H9 (cell line): ENCODE data around the gene CFL1. TPM values are rescaled to one million over a fixed set of nuclear protein-coding genes. Genes with fewer than 3 reads are reported as not detected.

Experiments
- DNase-seq: peaks from one replicate; pipeline ENCODE4 v3.0.0-alpha.2; 2017
- H2AFZ ChIP-seq: one replicate; pipeline ENCODE4 v1.6.1; 2013; ENCODE audit warnings: mild to moderate bottlenecking, low read length, control low read depth, moderate library complexity
- H2AK5ac ChIP-seq: 2 replicates; pipeline ENCODE4 v1.6.1; 2013; ENCODE audit warnings: low read length, control low read depth, mixed read lengths; ENCODE audit not compliant: insufficient read length
- H2BK120ac ChIP-seq: one replicate; pipeline ENCODE4 v1.6.1; 2013; ENCODE audit warnings: low read depth, mild to moderate bottlenecking, low read length, control low read depth, inconsistent platforms; ENCODE audit not compliant: poor library complexity, severe bottlenecking
- H2BK12ac ChIP-seq: 2 replicates; pipeline ENCODE4 v1.6.1; 2013; ENCODE audit warnings: low read length, control low read depth, mixed read lengths, low read depth; ENCODE audit not compliant: insufficient read length
- H2BK15ac ChIP-seq: 2 replicates; pipeline ENCODE4 v1.6.1; 2013; ENCODE audit warnings: low read depth, low read length, control low read depth
- H2BK20ac ChIP-seq: one replicate; pipeline ENCODE4 v1.6.1; 2013; ENCODE audit warnings: low read depth, mild to moderate bottlenecking, low read length, control low read depth, inconsistent platforms; ENCODE audit not compliant: poor library complexity, severe bottlenecking
- H2BK5ac ChIP-seq: 2 replicates; pipeline ENCODE4 v1.6.1; 2013; ENCODE audit warnings: low read length, control low read depth, mixed read lengths; ENCODE audit not compliant: insufficient read length
- H3K14ac ChIP-seq: 2 replicates; pipeline ENCODE4 v1.6.1; 2013; ENCODE audit warnings: low read length, control low read depth; ENCODE audit not compliant: insufficient read depth
- H3K18ac ChIP-seq: 2 replicates; pipeline ENCODE4 v1.6.1; 2013; ENCODE audit warnings: low read depth, mild to moderate bottlenecking, mixed read lengths, low read length, control low read depth; ENCODE audit not compliant: insufficient read length
- H3K23ac ChIP-seq: 2 replicates; pipeline ENCODE4 v1.6.1; 2013; ENCODE audit warnings: low read length, control low read depth, mixed read lengths, low read depth; ENCODE audit not compliant: insufficient read length
- H3K23me2 ChIP-seq: 2 replicates; pipeline ENCODE4 v1.6.1; 2013; ENCODE audit warnings: low read depth, mild to moderate bottlenecking, mixed read lengths, low read length, control low read depth; ENCODE audit not compliant: insufficient read length, poor library complexity, severe bottlenecking
- H3K27ac ChIP-seq: 2 replicates; pipeline ENCODE4 v1.5.1; 2013; ENCODE audit warnings: low read length, control low read depth, mixed read lengths, low read depth; ENCODE audit not compliant: insufficient read length
- H3K27me3 ChIP-seq: 2 replicates; pipeline ENCODE4 v1.6.1; 2013; ENCODE audit warnings: low read length, control low read depth, inconsistent platforms; ENCODE audit not compliant: insufficient read depth
- H3K4ac ChIP-seq: 2 replicates; pipeline ENCODE4 v1.6.1; 2013; ENCODE audit warnings: low read depth, mild to moderate bottlenecking, control low read depth, inconsistent platforms, low read length, moderate library complexity
- H3K4me1 ChIP-seq: 2 replicates; pipeline ENCODE4 v1.6.1; 2013; ENCODE audit warnings: low read length, control low read depth, inconsistent platforms; ENCODE audit not compliant: insufficient read depth
- H3K4me2 ChIP-seq: 2 replicates; pipeline ENCODE4 v1.6.1; 2013; ENCODE audit warnings: low read length, control low read depth, mixed read lengths; ENCODE audit not compliant: insufficient read length, insufficient read depth
- H3K56ac ChIP-seq: 2 replicates; pipeline ENCODE4 v1.6.1; 2013; ENCODE audit warnings: low read depth, mild to moderate bottlenecking, mixed read lengths, low read length, control low read depth; ENCODE audit not compliant: insufficient read length
- H3K79me1 ChIP-seq: 2 replicates; pipeline ENCODE4 v1.6.1; 2013; ENCODE audit warnings: low read depth, mild to moderate bottlenecking, moderate library complexity, low read length, control low read depth, inconsistent platforms; ENCODE audit not compliant: insufficient read depth, poor library complexity, severe bottlenecking
- H3K79me2 ChIP-seq: 2 replicates; pipeline ENCODE4 v1.6.1; 2013; ENCODE audit warnings: low read length, control low read depth, inconsistent platforms; ENCODE audit not compliant: insufficient read depth
- H3K9ac ChIP-seq: 2 replicates; pipeline ENCODE4 v1.6.1; 2013; ENCODE audit warnings: low read length, control low read depth, mixed read lengths; ENCODE audit not compliant: insufficient read length; ENCODE audit errors: extremely low read depth
- H3K9me3 ChIP-seq: one replicate; pipeline ENCODE4 v1.6.1; 2013; ENCODE audit warnings: low read depth, low read length, inconsistent platforms; ENCODE audit not compliant: control insufficient read depth
- H3T11ph ChIP-seq: one replicate; pipeline ENCODE4 v1.6.1; 2013; ENCODE audit warnings: mild to moderate bottlenecking, low read length, control low read depth, inconsistent platforms
- H4K20me1 ChIP-seq: one replicate; pipeline ENCODE4 v1.6.1; 2013; ENCODE audit not compliant: control insufficient read depth, insufficient read length, insufficient read depth
- H4K5ac ChIP-seq: 2 replicates; pipeline ENCODE4 v1.6.1; 2013; ENCODE audit warnings: low read depth, mild to moderate bottlenecking, mixed read lengths, low read length, control low read depth; ENCODE audit not compliant: insufficient read length
- H4K8ac ChIP-seq: replicated peaks from 2 replicates; pipeline ENCODE4 v1.6.1; 2013; ENCODE audit warnings: low read length, control low read depth, mixed read lengths, low read depth; ENCODE audit not compliant: insufficient read length
- H4K91ac ChIP-seq: 2 replicates; pipeline ENCODE4 v1.6.1; 2013; ENCODE audit warnings: low read depth, mild to moderate bottlenecking, moderate library complexity, mixed read lengths, low read length, control low read depth; ENCODE audit not compliant: insufficient read length
- H3K27ac Mint-ChIP-seq, 3 experiments: 2 replicates in 2 of 3; 3 replicates in 1 of 3; pipeline ENCODE4 v1.8.0; 2020 to 2021; ENCODE audit warnings: mixed read lengths in 3 of 3, mild to moderate bottlenecking in 1 of 3, moderate library complexity in 1 of 3
- H3K27me3 Mint-ChIP-seq: 2 replicates; pipeline ENCODE4 v1.8.0; 2021; ENCODE audit warnings: low read depth, mild to moderate bottlenecking, moderate library complexity, mixed read lengths
- H3K36me3 Mint-ChIP-seq, 3 experiments: 2 replicates in 2 of 3; 3 replicates in 1 of 3; pipeline ENCODE4 v1.8.0; 2020 to 2021; ENCODE audit warnings: low read depth in 3 of 3, mixed read lengths in 3 of 3; ENCODE audit not compliant: insufficient read depth in 1 of 3
- H3K4me1 Mint-ChIP-seq, 2 experiments: 2 replicates each; pipeline ENCODE4 v1.8.0; 2020; ENCODE audit warnings: mixed read lengths in 2 of 2
- H3K4me3 Mint-ChIP-seq, 2 experiments: 2 replicates in 1 of 2; 3 replicates in 1 of 2; pipeline ENCODE4 v1.8.0; 2020 to 2021; ENCODE audit warnings: mild to moderate bottlenecking in 2 of 2, mixed read lengths in 2 of 2, moderate library complexity in 1 of 2
- H3K9me3 Mint-ChIP-seq, 2 experiments: 2 replicates in 1 of 2; 3 replicates in 1 of 2; pipeline ENCODE4 v1.8.0; 2020; ENCODE audit warnings: mild to moderate bottlenecking in 2 of 2, mixed read lengths in 2 of 2, moderate library complexity in 1 of 2
- CTCF ChIP-seq: fragments of 200-600 bp; sonication (generic); conservative IDR thresholded peaks from 3 replicates; pipeline ENCODE4 v1.8.0; 2021; ENCODE audit warnings: antibody characterized with exemption, mild to moderate bottlenecking
- WGBS: extraction: QIAGEN DNeasy Blood & Tissue Kit; methylation state at CpG from one replicate; pipeline ENCODE4 v1.1.7; 2013; ENCODE audit warnings: missing lambda C conversion rate, low lambda C conversion rate, mixed read lengths; ENCODE audit not compliant: insufficient read length; ENCODE audit errors: extremely low coverage; 5-methylcytosine and 5-hydroxymethylcytosine counted together
- total RNA-seq: library from RNA; stranded (reverse); gene quantifications from 2 replicates; pipeline ENCODE4 v1.2.1, GENCODE V29; 2021

CFL1 gene
- total RNA-seq, 1 experiment from 2014 or later: 1,107 TPM

GRCh38 chr11:65859095-65859811 is 1.3 kb upstream of the CFL1 start:
- Histone ChIP-seq H4K20me1 (peaks cover 2% of the 10 kb centered on the region), H3K9me3 (no peaks in the 10 kb centered on the region), H3K27me3 (no peaks in the 10 kb centered on the region), H3T11ph (peak overlapping the region; percentile 9), H3K14ac (peak overlapping the region; percentile 98), H3K79me1 (peaks cover 3% of the 10 kb centered on the region), H2BK15ac (no peak overlapping the region), H2BK5ac (peak overlapping the region; percentile 65), H3K27ac (peak overlapping the region; percentile 83), H3K23ac (no peak overlapping the region), H3K56ac (no peak overlapping the region), H3K79me2 (peaks cover 14% of the 10 kb centered on the region; the same call in 1 of the 2 replicates), H3K4me1 (no peaks in the 10 kb centered on the region), H2BK12ac (no peak overlapping the region), H2BK20ac (no peak overlapping the region), H3K4ac (peak overlapping the region; percentile 61; the same call in 1 of the 2 replicates), H3K23me2 (peaks cover 25% of the 10 kb centered on the region), H2BK120ac (peak overlapping the region; percentile 79), H3K4me2 (peak overlapping the region; percentile 92), H3K18ac (peak overlapping the region; percentile 94), H4K5ac (peak overlapping the region; percentile 63), H2AFZ (no peak overlapping the region), H2AK5ac (no peak overlapping the region), H4K91ac (peak overlapping the region; percentile 27), H4K8ac (no peak overlapping the region), H3K9ac (peak overlapping the region; percentile 81)
- Mint-ChIP-seq H3K4me3 (peak overlapping the region; percentile 78 to 93), H3K27ac (peak overlapping the region; percentile 96 to 99 (median 99)), H3K4me1 (peaks cover 29 to 31% of the 10 kb centered on the region in 2 experiments), H3K27me3 (no peaks in the 10 kb centered on the region), H3K36me3 (peaks cover 44 to 51% (median 50%) of the 10 kb centered on the region in 3 experiments), H3K9me3 (peaks cover 0 to 3% of the 10 kb centered on the region in 2 experiments; a peak in 1 of 5 replicates)
- peak; percentile 46; the same call in 2 of the 3 replicates for TF ChIP-seq CTCF
- peak; percentile 100 for DNase-seq
- WGBS: no CpG with 5 or more reads among the region's 46 CpGs
